Measurements from ENCODE around the gene JMJD6.

Gene JMJD6

DNA sequence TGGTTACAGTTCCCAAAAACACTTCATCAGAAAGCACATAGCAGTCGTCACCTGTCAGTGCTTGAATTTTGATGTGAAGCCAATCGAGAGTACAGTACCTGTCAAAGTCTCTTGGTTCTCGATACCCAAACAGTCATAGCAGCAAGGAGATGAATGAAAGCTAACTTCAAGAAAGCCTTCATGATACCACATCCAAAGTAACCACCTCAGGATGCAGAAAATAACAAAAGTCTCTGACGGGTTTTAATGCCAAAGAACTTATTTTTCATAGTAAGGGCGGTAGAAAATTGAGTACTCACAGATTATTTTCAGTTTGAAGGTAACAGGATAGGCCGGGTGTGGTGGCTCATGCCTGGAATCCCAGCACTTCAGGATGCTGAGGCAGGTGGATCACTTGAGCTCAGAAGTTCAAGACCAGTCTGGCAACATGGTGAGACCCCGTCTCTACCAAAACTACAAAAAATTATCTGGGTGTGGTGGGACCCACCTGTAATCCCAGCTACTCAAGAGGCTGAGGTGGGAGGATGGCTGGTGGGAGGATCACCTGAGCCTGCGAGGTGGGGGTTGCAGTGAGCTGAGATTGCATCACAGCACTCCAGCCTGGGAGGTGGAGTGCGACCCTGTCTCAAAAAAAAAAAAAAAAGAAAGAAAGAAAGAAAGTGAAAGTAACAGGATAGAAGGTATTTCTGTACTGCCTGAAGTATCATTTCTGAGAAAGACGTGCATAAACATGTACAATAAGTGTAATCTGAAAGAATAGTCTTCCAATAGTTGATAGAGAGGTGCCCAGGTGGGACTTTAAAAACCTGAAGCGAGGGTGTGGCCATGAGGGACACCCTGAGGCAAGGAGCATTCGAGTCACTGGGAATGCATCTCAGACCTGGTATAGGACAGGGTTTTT lies 26.9 kb upstream of the JMJD6 start:
- TF ChIP-seq EZH2 (IDR thresholded peaks at IDR 0.05; ENCODE audit: borderline replicate concordance, low read length) (no peak), CTCF (IDR thresholded peaks at IDR 0.05; ENCODE audit: low read length) (no peak)
- H3K9ac ChIP-seq (ENCODE audit: low read length), result no peak overlapping the region
- peaks cover 7% of the 10 kb centered on the region for H3K4me1 ChIP-seq (ENCODE audit: insufficient read depth, low read length, severe bottlenecking)
- no peaks in the 10 kb centered on the region for H3K9me3 ChIP-seq (ENCODE audit: low read length)
- peaks cover 28% of the 10 kb centered on the region for H3K36me3 ChIP-seq (ENCODE audit: insufficient read depth, low read length)
- H4K20me1 ChIP-seq (ENCODE audit: insufficient read depth, low read length), result no peaks in the 10 kb centered on the region
- H3K79me2 ChIP-seq (ENCODE audit: insufficient read depth, low read length), result no peaks in the 10 kb centered on the region
- H3K27me3 ChIP-seq (ENCODE audit: insufficient read depth, low read length), result no peaks in the 10 kb centered on the region
- H3K4me2 ChIP-seq (ENCODE audit: low read length), result no peak overlapping the region
- H3K27ac ChIP-seq (ENCODE audit: low read depth, low read length, poor library complexity, severe bottlenecking), result no peak overlapping the region
- H2AFZ ChIP-seq (ENCODE audit: low read length), result no peak overlapping the region
- no peaks in the 10 kb centered on the region for H3F3A ChIP-seq (ENCODE audit: insufficient read depth, low read length)
- H3K4me3 ChIP-seq (ENCODE audit: low read depth, low read length, poor library complexity, severe bottlenecking), result no peak overlapping the region
- no peaks in the 10 kb centered on the region for H3K9me2 ChIP-seq (ENCODE audit: low read depth, low read length)

DNA sequence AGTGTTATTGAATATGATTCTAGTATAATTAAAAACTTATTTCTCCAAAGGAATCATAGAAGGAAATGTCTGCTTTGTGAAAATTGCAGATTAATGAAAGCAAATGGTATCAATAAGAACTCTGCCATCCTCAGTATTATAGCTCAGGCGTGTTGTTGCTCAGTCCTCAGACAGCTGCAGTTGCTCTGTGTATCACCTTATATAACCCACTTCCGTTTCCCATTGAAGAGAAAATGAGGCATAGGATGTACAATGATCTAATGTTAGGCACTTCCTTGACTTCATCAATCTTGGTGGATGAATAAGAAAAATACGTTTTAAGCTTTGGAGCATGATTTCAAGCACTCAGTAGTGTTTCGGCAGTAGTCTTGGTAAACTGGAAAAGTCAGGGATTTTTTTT lies 25.6 kb upstream of the JMJD6 start:
- H3K9ac ChIP-seq (ENCODE audit: low read length), result no peak overlapping the region
- no peaks in the 10 kb centered on the region for H3F3A ChIP-seq (ENCODE audit: insufficient read depth, low read length)
- no peak overlapping the region for H3K4me2 ChIP-seq (ENCODE audit: low read length)
- no peaks in the 10 kb centered on the region for H3K9me3 ChIP-seq (ENCODE audit: low read length)
- peak overlapping the region; percentile 17 for H3K27ac ChIP-seq (ENCODE audit: low read depth, low read length, poor library complexity, severe bottlenecking)
- no peak for TF ChIP-seq CTCF (IDR thresholded peaks at IDR 0.05; ENCODE audit: low read length)
- TF ChIP-seq EZH2 (IDR thresholded peaks at IDR 0.05; ENCODE audit: borderline replicate concordance, low read length), result no peak
- H4K20me1 ChIP-seq (ENCODE audit: insufficient read depth, low read length), result no peaks in the 10 kb centered on the region
- H3K4me3 ChIP-seq (ENCODE audit: low read depth, low read length, poor library complexity, severe bottlenecking), result no peak overlapping the region
- no peaks in the 10 kb centered on the region for H3K79me2 ChIP-seq (ENCODE audit: insufficient read depth, low read length)
- H3K27me3 ChIP-seq (ENCODE audit: insufficient read depth, low read length), result no peaks in the 10 kb centered on the region
- no peak overlapping the region for H2AFZ ChIP-seq (ENCODE audit: low read length)
- H3K4me1 ChIP-seq (ENCODE audit: insufficient read depth, low read length, severe bottlenecking), result peaks cover 7% of the 10 kb centered on the region
- no peaks in the 10 kb centered on the region for H3K9me2 ChIP-seq (ENCODE audit: low read depth, low read length)
- peaks cover 22% of the 10 kb centered on the region for H3K36me3 ChIP-seq (ENCODE audit: insufficient read depth, low read length)

DNA sequence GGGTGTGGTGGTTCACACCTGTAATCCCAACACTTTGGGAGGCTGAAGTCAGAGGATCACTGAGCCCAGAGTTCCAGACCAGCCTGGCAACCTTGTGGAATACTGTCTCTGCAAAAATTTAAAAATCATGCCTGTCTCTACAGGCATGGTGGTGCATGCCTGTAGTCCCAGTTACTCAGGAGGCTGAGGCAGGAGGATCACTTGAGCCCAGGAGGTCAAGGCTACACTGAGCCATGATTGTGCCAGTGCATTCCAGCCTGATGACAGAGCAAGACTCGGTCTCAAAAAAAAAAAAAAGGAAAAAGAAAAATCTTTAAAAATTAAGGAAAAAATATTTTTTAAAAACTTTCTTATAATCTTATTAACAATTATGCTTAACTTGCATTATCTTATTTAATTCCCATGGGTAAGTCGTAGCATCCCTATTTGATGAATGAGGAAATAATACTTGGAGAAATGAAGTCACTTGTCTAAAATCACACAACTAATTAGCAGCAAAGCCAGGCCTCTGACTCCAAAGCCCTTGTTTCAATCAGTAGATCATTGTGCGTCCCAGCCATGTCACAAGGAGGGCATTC lies 25.1 kb upstream of the JMJD6 start:
- H3K36me3 ChIP-seq (ENCODE audit: insufficient read depth, low read length), result peaks cover 20% of the 10 kb centered on the region
- H3K27me3 ChIP-seq (ENCODE audit: insufficient read depth, low read length), result no peaks in the 10 kb centered on the region
- H3K9ac ChIP-seq (ENCODE audit: low read length), result no peak overlapping the region
- no peaks in the 10 kb centered on the region for H3F3A ChIP-seq (ENCODE audit: insufficient read depth, low read length)
- H3K9me3 ChIP-seq (ENCODE audit: low read length), result no peaks in the 10 kb centered on the region
- no peak overlapping the region for H2AFZ ChIP-seq (ENCODE audit: low read length)
- no peak overlapping the region for H3K27ac ChIP-seq (ENCODE audit: low read depth, low read length, poor library complexity, severe bottlenecking)
- H3K79me2 ChIP-seq (ENCODE audit: insufficient read depth, low read length), result no peaks in the 10 kb centered on the region
- no peak overlapping the region for H3K4me2 ChIP-seq (ENCODE audit: low read length)
- H3K4me3 ChIP-seq (ENCODE audit: low read depth, low read length, poor library complexity, severe bottlenecking), result no peak overlapping the region
- H3K9me2 ChIP-seq (ENCODE audit: low read depth, low read length), result no peaks in the 10 kb centered on the region
- no peaks in the 10 kb centered on the region for H4K20me1 ChIP-seq (ENCODE audit: insufficient read depth, low read length)
- peaks cover 7% of the 10 kb centered on the region for H3K4me1 ChIP-seq (ENCODE audit: insufficient read depth, low read length, severe bottlenecking)
- no peak for TF ChIP-seq CTCF (IDR thresholded peaks at IDR 0.05; ENCODE audit: low read length)
- TF ChIP-seq EZH2 (IDR thresholded peaks at IDR 0.05; ENCODE audit: borderline replicate concordance, low read length), result no peak
